Measurements from ENCODE around the gene SLC18B1.

The SLC18B1 gene

GRCh38 chr6:132817554-132818403 lies 19.3 kb upstream of the SLC18B1 start:
- TF ChIP-seq POLR2AphosphoS5 (IDR thresholded peaks at IDR 0.05; ENCODE audit: low read depth, low read length) (no peak; the same call in 1 of the 2 replicates), REST (IDR thresholded peaks at IDR 0.05; ENCODE audit: insufficient read depth in 1 of 2, low read depth in 2 of 2, low read length in 2 of 2) (no peak), TAF1 (IDR thresholded peaks at IDR 0.05; ENCODE audit: borderline replicate concordance, insufficient read depth, low read length) (no peak), FOXP2 (optimal IDR thresholded peaks at IDR 0.05; ENCODE audit: borderline replicate concordance, extremely low read depth, extremely low read length, insufficient read depth) (no peak), SIN3A (IDR thresholded peaks at IDR 0.05; ENCODE audit: borderline replicate concordance, insufficient read depth, low read length) (no peak)

- TF ChIP-seq SIN3A (IDR thresholded peaks at IDR 0.05; ENCODE audit: borderline replicate concordance, insufficient read depth, low read length) (no peak), FOXP2 (optimal IDR thresholded peaks at IDR 0.05; ENCODE audit: borderline replicate concordance, extremely low read depth, extremely low read length, insufficient read depth) (no peak), POLR2AphosphoS5 (IDR thresholded peaks at IDR 0.05; ENCODE audit: low read depth, low read length) (no peak; the same call in 1 of the 2 replicates), REST (IDR thresholded peaks at IDR 0.05; ENCODE audit: insufficient read depth in 1 of 2, low read depth in 2 of 2, low read length in 2 of 2) (no peak), TAF1 (IDR thresholded peaks at IDR 0.05; ENCODE audit: borderline replicate concordance, insufficient read depth, low read length) (no peak)
Observed at GRCh38 chr6:132816660-132817059, 18.2 kb upstream of the SLC18B1 start.

GRCh38 chr6:132814716-132815570 lies 16.5 kb upstream of the SLC18B1 start:
- no peak for TF ChIP-seq FOXP2 (optimal IDR thresholded peaks at IDR 0.05; ENCODE audit: borderline replicate concordance, extremely low read depth, extremely low read length, insufficient read depth)
- TF ChIP-seq POLR2AphosphoS5 (IDR thresholded peaks at IDR 0.05; ENCODE audit: low read depth, low read length), result peak; percentile 57; the same call in 1 of the 2 replicates

- TF ChIP-seq TAF1 (IDR thresholded peaks at IDR 0.05; ENCODE audit: borderline replicate concordance, insufficient read depth, low read length) (0 out of 2 replicates have a peak, but pooled peaks have one; percentile 7), FOXP2 (optimal IDR thresholded peaks at IDR 0.05; ENCODE audit: borderline replicate concordance, extremely low read depth, extremely low read length, insufficient read depth) (no peak), POLR2AphosphoS5 (IDR thresholded peaks at IDR 0.05; ENCODE audit: low read depth, low read length) (0 out of 2 replicates have a peak, but pooled peaks have one; percentile 24)
Observed at GRCh38 chr6:132813173-132813856, 14.9 kb upstream of the SLC18B1 start.

- TF ChIP-seq SIN3A (IDR thresholded peaks at IDR 0.05; ENCODE audit: borderline replicate concordance, insufficient read depth, low read length), result no peak
- no peak for TF ChIP-seq REST (IDR thresholded peaks at IDR 0.05; ENCODE audit: insufficient read depth in 1 of 2, low read depth in 2 of 2, low read length in 2 of 2)
- no peak for TF ChIP-seq POLR2AphosphoS5 (IDR thresholded peaks at IDR 0.05; ENCODE audit: low read depth, low read length)
- no peak for TF ChIP-seq FOXP2 (optimal IDR thresholded peaks at IDR 0.05; ENCODE audit: borderline replicate concordance, extremely low read depth, extremely low read length, insufficient read depth)
- TF ChIP-seq TAF1 (IDR thresholded peaks at IDR 0.05; ENCODE audit: borderline replicate concordance, insufficient read depth, low read length), result peak; percentile 17; the same call in 1 of the 2 replicates
Observed at GRCh38 chr6:132812756-132813172, 14.3 kb upstream of the SLC18B1 start.

Data from PFSK-1 (cell line).